GM06990 (cell line): Measurements from ENCODE around the gene FAM184B.
"Not testable (repeated sequence)": the region's sequence is repeated elsewhere in the genome, so short reads cannot be mapped to it uniquely, and the experiment has no call there.

Source experiments
- DNase-seq: peaks from one replicate; pipeline ENCODE4 v3.0.0-alpha.2; 2011; ENCODE audit not compliant: insufficient read length; ENCODE audit errors: extremely low read depth
- H3K27me3 ChIP-seq: replicated peaks from 2 replicates; pipeline ENCODE4 v1.6.0; 2011; ENCODE audit warnings: low read length; ENCODE audit not compliant: control insufficient read depth, insufficient read depth
- H3K36me3 ChIP-seq: 2 replicates; pipeline ENCODE4 v1.5.1; 2011; ENCODE audit warnings: low read length; ENCODE audit not compliant: control insufficient read depth, insufficient read depth
- H3K4me3 ChIP-seq: replicated peaks from 2 replicates; pipeline ENCODE4 v1.5.1; 2011; ENCODE audit warnings: low read depth, mild to moderate bottlenecking, control low read depth, low read length
- TF ChIP-seq, protein P1 (sequence below): IDR thresholded peaks from 2 replicates; pipeline ENCODE4 v1.5.1; 2011; ENCODE audit warnings: low read length, control low read depth, mild to moderate bottlenecking, inconsistent platforms; ENCODE audit not compliant: insufficient read depth, poor library complexity, severe bottlenecking

Gene FAM184B

GRCh38 chr4:17662694-17663093 is 118.7 kb downstream of the FAM184B start:
- no peak for DNase-seq
- TF ChIP-seq, protein P1, sequence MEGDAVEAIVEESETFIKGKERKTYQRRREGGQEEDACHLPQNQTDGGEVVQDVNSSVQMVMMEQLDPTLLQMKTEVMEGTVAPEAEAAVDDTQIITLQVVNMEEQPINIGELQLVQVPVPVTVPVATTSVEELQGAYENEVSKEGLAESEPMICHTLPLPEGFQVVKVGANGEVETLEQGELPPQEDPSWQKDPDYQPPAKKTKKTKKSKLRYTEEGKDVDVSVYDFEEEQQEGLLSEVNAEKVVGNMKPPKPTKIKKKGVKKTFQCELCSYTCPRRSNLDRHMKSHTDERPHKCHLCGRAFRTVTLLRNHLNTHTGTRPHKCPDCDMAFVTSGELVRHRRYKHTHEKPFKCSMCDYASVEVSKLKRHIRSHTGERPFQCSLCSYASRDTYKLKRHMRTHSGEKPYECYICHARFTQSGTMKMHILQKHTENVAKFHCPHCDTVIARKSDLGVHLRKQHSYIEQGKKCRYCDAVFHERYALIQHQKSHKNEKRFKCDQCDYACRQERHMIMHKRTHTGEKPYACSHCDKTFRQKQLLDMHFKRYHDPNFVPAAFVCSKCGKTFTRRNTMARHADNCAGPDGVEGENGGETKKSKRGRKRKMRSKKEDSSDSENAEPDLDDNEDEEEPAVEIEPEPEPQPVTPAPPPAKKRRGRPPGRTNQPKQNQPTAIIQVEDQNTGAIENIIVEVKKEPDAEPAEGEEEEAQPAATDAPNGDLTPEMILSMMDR, result no peak
- H3K4me3 ChIP-seq, result no peak overlapping the region

DNA sequence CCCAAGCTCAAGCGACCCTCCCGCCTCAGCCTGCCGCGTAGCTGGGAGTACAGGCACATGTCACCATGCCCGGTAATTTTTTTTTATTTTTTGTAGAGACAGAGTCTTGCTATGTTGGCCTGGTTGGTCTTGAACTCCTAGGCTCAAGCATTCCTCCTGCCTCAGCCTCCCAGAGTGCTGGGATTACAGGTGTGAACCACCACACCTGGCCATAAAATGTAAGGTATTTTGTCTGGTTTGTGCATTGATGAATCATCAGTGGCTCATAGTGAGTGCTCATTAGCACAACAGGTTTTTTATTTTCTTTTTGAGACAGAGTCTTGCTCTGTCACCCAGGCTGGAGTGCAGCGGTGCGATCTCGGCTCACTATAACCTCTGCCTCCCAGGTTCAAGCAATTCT is 122.2 kb downstream of the FAM184B start:
- H3K27me3 ChIP-seq, H3K36me3 ChIP-seq, H3K4me3 ChIP-seq, DNase-seq: not testable (repeated sequence)

More at GRCh38 chr4:17662694-17663093, 118.7 kb downstream of the FAM184B start:
- no peaks in the 10 kb centered on the region for H3K27me3 ChIP-seq
- no peaks in the 10 kb centered on the region for H3K36me3 ChIP-seq

DNA sequence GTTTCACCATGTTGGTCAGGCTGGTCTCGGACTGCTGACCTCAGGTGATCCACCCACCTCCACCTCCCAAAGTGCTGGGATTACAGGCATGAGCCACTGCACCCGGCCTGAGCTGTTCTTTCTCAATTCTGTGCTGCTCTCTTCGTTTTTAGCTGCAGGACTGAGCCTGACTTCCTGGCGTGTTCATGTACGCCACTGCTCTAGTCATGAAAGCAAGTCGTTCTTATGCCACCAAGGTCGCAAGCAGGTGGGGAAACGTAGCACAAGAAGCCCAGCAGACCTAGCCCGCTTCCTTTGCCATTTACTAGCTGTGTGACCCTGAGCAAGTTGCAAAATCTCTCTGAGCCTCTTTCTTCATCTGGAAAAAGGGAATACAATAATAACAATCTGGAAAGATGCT is 123.6 kb downstream of the FAM184B start:
- DNase-seq, result no peak
- no peaks in the 10 kb centered on the region for H3K27me3 ChIP-seq
- no peak overlapping the region for H3K4me3 ChIP-seq
- no peaks in the 10 kb centered on the region for H3K36me3 ChIP-seq
- TF ChIP-seq, protein P1, result no peak

- no peak for DNase-seq
- Histone ChIP-seq H3K4me3 (no peak overlapping the region), H3K36me3 (no peaks in the 10 kb centered on the region), H3K27me3 (no peaks in the 10 kb centered on the region)
- TF ChIP-seq, protein P1, result no peak
Measured at GRCh38 chr4:17657090-17657489, 124.3 kb downstream of the FAM184B start.

DNA sequence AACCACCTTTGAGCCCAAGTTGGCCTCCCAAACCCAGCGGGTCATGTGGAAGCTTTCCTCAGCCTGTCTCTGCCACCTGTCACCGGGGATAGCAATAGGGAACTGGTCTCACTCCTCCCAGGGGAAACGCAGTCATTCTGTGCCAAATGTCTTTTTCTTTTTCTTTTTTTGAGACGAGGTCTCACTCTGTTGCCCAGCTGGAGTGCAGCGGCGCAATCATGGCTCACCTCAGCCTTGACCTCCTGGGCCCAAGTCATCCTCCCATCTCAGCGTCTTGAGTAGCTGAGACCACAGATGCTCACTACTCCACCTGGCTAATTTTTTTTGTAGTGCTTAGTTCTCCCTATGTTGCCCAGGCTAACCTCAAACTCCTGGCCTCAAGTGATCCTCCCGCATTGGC is 126.7 kb downstream of the FAM184B start:
- Histone ChIP-seq H3K36me3 (no peaks in the 10 kb centered on the region), H3K4me3 (no peak overlapping the region), H3K27me3 (no peaks in the 10 kb centered on the region)
- DNase-seq, result no peak
- TF ChIP-seq, protein P1, result no peak

DNA sequence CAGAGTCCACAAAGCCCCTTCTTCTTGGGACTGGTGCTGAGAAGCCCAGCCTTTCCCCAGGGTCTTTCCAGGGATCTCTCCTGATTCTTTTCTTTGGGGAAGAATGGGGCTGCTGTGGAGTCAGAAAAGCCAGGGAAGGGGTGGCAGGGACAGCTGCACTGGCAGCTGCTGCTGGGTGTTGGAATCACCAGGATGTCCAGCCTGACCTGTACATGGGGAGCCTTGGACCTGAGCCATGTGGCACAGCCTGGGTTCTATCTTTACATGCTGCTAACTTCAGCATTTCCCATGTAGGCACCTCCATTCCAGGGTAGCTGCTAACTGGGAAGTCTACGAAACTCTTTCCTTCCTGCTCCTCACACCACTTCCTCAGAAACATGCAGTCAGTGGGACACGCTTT is 131.0 kb downstream of the FAM184B start:
- DNase-seq, result no peak
- H3K36me3 ChIP-seq, result no peaks in the 10 kb centered on the region
- H3K4me3 ChIP-seq, result no peak overlapping the region
- no peaks in the 10 kb centered on the region for H3K27me3 ChIP-seq
- TF ChIP-seq, protein P1, result no peak
